ENCODE data around the gene BTBD7.
"Not testable (repeated sequence)": the region's sequence is repeated elsewhere in the genome, so short reads cannot be mapped to it uniquely, and the experiment has no call there.

BTBD7 gene

DNA sequence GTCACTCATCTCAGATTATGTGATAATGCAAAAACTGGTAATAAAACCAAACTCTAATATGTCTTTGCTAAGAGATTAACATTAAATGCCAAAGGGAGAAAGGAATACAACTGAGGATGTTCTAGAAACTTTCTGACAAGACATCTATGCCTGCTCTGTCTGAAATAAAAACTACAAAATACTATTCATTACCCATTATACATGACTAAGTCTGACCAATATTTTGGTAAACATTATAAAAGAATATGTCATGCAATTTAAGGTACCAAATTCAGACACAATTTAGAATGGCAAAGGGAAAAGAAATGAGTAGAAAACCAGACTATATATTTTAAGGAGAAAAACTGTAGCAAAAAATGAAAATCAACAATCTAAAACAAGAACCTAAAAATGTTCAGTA, 86.3 kb downstream of the BTBD7 start:
- DNase-seq (ENCODE audit: low read depth) = no peak

DNA sequence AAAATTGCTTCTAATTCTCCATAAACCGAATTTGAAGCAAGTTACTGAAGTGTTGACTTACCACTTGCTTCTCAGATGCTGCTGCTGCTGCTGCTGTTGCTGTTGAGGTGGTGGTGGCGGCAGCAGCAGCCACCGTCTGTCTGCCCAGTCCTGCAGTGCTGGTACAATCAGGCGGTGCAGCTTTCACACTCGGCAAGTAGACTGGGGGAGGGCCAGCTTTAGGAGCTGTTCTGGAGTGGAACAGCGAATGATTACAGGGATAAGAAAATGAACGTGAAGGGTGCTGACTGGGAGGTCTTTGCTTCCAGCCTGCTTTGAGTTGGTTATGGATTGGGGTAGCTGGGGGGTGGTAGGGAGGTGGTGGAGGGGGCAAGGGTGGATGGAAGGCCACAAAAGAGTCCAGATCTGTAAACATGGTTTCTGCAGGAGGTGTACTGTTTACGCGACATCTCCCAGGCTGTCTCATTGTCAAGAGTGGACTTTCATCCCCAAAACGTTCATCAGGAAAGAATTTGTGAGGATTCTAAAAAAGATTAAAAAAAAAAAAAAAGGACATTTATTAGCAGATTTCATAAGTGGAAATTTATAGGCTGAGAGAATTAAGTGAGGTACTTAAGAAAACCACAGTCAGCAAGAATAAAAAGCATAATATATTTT, 86.9 kb downstream of the BTBD7 start:
- no peak for DNase-seq (ENCODE audit: low read depth)

DNA sequence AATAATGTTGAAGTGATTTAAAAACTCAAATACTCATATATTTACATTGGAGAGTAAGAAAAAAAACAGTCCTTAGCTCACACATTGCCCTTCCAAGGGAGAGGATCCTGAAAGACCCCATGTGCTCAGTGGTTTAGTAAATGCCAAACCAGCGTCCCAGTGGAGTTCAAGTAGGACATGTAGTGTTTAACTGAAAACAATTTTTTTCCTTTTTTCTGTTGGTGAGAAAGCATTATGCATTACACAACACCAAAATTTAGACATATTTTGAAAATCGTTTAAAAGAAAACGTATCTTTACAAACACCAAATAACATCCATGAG, 92.2 kb downstream of the BTBD7 start:
- DNase-seq (ENCODE audit: low read depth) = no peak

DNA sequence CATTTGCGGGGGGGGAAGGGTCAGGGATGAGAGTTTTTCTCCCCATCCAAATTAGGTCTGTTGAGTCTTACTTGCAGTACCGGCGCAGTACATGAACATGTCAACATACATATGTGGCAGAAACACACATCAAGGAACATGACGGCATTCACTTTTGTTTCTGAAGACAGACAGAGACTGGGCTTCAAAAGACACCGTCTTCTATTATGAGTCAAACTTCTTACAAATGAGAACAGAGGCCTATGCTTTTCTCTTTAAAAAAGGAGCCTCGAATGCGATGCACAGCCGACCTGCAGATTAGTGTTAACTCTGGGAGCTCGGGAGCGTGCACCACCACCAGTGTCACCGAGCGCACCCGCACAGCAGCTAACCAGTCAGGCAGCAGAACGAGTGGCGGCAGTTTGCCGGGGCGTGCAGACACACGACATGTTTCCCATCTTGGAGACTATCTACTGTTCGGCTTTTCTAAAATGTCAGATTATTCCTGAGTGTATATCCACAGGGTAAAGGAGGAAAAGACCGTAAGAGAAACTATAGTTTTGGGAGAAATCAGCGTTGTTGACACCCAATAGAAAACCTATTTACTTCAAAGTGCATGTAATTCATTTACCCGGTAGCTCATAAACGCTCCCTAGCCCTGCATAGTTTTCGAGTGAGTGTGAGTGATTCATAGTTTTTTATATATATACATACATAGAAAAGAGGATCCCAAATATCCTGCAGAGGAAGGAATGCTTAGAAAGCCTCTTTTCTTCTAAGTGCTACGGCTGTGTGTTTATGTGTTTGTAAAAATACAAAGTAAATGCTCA, 92.8 kb downstream of the BTBD7 start:
- DNase-seq (ENCODE audit: low read depth) = peak; percentile 36

DNA sequence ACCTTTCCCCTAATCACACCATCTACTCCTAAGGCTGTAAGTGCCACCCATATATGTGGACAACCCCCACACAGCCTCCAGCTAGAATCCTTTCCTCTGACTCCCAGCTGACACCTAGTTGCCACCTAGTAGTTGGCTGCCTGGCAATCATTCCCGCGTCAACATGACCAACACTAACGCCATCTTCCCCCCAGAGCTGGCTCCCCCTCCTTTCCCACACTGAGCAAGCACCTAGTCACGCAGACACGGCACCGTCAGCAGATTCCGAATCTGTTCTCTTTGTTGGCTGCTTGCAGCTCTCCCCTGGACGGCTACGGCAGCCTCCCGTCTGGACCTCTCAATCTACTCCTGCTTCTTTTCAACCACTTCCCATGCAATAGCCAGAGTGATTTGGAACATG, 98.0 kb downstream of the BTBD7 start:
- no peak for DNase-seq (ENCODE audit: low read depth)

- not testable (repeated sequence) for DNase-seq (ENCODE audit: low read depth)
Measured at GRCh38 chr14:93233078-93233477, 99.8 kb downstream of the BTBD7 start.

GRCh38 chr14:93232159-93232558, 100.7 kb downstream of the BTBD7 start:
- no peak for DNase-seq (ENCODE audit: low read depth)

DNA sequence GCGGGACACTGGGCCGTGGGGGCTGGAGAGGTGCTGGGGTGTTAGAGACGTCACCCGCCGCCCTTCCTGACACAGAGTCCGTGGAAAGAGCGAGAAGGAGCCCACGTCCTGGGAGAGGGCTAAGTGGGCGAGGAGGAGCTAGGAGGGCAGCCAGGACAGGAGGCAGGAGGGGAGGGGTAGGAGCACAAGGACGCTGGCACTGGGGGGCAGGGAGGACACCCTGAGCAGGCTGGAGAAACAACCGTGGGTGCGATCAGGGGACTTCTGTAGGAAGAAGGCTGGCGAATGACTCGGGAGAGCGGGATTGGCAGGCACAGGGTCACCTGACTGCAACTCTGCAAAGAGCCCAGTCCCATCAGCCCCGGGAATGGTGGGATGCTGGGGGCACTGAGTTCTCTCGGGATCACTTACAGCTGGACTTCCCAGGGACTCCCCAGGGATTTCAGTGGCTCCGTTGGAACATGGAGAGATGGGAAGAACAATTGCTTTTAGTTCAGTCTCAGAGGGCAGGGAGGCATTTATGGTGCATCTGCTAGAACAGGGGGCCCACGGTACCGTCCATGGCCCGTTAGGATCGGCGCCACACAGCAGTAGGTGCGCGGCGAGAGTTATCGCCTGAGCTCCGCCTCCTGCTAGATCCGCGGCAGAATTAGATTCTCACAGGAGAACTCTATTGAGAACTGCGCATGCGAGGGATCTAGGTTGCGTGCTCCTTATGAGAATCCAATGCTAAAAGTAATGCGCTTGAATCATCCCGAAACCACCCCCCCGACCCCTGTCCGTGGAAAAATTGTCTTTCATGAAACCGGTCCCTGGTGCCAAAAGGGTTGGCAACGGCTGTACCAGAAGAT, 101.5 kb downstream of the BTBD7 start:
- no peak for DNase-seq (ENCODE audit: low read depth)

DNA sequence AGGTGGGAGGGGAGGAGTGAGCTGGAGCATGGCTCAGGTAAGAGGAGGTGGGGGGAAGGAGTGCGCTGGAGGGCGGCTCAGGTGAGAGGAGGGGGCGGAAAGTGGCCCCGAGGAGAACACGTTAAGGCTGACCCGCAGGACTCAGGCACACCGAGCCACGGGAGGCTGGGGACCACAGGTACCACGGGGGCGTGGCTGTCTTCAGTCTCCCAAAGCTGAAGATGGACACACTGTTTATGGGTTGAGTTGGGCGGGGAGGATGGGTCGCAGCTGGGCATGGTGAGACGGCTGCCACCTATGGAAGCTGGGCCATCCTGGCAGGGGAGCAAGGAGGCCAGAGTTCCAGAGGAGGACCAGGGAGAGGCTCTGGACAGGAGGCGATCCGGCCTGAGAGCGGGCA, 102.3 kb downstream of the BTBD7 start:
- no peak for DNase-seq (ENCODE audit: low read depth)

DNA sequence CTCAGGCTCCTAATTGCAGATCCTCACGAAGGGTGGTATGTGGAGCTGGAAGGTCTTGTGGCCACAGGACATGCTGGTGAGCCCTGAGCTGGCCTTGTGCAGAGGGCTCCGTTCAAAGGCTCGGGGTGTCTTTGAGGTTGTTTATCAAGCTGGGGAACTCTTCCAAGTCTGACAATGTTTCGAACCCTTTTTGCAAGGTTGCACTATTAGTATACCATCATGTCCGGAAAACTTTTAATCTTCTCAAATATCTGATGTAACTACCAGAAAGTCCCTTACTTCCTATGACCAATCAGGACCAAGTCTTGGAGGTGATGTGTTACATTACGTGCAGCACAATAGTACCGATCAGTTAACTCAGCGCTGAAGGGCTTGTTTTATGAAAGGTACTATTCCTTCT, 104.3 kb downstream of the BTBD7 start:
- no peak for DNase-seq (ENCODE audit: low read depth)

- no peak for DNase-seq (ENCODE audit: low read depth)
Measured at GRCh38 chr14:93223565-93223964, 109.3 kb downstream of the BTBD7 start.

DNA sequence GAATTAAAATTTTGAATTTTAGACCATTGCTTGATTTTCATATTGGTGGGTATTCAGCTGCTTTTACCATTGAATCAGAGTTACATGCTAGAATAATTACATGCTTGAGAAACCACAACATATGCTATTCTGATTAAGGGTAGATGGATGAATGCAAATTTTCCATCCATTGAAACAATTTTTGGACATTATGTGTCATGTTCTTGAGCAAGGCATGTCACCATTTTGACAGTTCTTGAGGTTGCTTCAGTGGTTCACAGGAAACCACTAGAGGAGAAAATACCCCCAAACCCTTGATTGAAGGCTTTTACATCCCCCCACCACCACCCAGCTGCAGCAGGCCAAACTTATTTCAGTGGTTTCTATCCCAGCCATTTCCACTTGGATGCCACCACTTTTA, 112.3 kb downstream of the BTBD7 start:
- DNase-seq (ENCODE audit: low read depth) = no peak

DNA sequence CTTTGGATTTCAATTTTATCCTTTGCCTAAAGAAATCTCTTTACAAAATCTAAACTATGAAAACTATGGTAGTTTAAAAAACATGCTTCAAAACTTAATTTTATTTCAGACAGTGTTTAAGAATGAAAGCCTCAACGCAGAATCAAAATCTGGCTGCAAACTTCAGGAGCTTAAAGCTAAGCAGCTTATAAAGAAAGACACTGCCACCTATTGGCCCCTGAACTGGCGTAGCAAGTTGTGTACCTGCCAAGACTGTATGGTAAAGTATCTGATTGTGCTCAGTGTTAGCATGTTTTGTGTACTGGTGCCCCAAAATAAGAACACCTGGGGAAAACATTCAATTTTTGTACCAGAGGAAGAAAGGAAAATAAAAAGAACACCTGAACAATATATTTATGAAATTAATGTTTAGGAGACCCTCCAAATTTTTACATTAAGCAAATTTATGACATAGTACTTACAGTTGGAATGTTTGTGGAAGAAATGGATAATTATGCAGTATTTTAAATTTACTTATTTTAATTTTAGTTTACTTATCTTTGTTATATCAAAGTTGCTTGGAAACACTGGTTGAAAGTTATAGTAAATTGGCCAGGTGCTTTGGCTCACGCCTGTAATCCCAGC, 113.6 kb downstream of the BTBD7 start:
- no peak for DNase-seq (ENCODE audit: low read depth)

GRCh38 chr14:93214598-93214997, 118.2 kb downstream of the BTBD7 start:
- no peak for DNase-seq (ENCODE audit: low read depth)

- DNase-seq (ENCODE audit: low read depth) = no peak
Measured at GRCh38 chr14:93212432-93212831, 120.4 kb downstream of the BTBD7 start.

DNA sequence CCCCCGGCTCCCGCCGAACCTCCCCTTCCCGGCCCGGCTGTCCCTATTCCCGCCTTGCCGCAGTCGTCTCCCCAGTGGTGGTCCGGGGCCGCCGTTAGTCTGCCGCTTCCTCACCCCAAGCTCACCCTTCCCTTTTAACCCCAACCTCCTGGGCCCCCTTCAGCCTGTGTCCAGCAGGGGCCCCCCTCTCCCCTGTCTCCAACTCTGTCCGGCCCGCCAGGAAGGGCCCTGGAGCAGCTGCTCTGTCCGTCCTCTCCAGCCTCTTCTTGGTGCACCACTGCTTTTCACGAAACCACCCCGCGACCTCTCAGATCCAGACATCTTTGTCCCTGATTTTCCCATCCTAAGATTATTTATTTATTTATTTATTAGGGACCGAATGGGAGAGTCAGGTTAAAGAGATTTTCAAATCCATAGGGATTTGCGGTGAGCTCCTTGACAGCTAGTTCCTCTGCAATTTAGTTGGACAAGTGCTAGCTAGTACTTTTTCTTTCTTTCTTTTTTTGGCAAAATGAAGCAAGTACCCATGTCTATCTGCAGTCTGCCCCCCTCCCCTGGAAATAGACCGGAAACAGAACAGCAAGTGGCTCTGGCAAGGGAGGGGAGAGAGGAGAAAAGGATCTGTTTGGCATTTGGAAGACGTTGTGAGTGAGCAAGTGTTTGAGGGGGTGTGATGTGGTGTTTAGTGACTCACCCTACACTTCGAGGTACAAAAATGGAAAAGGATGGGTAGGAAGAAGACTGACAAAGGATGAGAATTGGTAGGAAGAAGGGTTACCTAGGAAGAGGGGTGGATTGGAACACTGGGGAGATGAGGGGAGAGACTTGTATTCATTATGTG, 125.1 kb downstream of the BTBD7 start:
- DNase-seq (ENCODE audit: low read depth) = peak; percentile 27

GRCh38 chr14:93206793-93207467, 125.9 kb downstream of the BTBD7 start, which contains the start of the genes GON7 and UBR7:
Gene GON7 (minus strand): TSS chr14:93207065. CDS start chr14:93207037, 28 bp downstream.
Gene UBR7 (plus strand): TSS chr14:93207256. CDS start chr14:93207292, 36 bp downstream.
- peak; percentile 88 for DNase-seq (ENCODE audit: low read depth)

- no peak for DNase-seq (ENCODE audit: low read depth)
Measured at GRCh38 chr14:93201155-93201704, 131.6 kb downstream of the BTBD7 start.

DNA sequence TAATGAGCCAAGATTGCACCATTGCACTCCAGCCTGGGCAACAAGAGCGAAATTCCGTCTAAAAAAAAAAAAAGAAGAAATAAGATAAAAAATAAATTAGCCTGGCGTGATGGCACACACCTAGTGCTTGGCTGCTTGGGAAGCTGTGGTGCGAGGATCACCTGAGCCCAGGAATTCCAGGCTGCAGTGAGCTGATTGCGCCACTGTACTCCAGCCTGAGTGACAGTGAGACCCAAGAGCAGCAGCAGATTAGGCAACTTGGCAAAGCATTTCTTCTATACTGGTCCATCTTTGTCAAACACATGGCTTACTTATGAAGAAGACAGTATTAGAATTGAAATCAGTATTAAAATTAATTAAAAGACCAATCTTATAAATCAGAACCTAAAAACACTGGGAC, 132.3 kb downstream of the BTBD7 start:
- DNase-seq (ENCODE audit: low read depth) = no peak

- no peak for DNase-seq (ENCODE audit: low read depth)
Measured at GRCh38 chr14:93199031-93199430, 133.8 kb downstream of the BTBD7 start.
